Astrocyte of the cerebellum (primary cell): ENCODE measurements around the gene FAAH2.
"Not testable (repeated sequence)": the region's sequence is repeated elsewhere in the genome, so short reads cannot be mapped to it uniquely, and the experiment has no call there.

Experiments
- DNase-seq: peaks from one replicate; pipeline ENCODE4 v3.0.0-alpha.2; 2011; ENCODE audit warnings: low read depth
- H3K4me3 ChIP-seq: 2 replicates; pipeline ENCODE4 v1.5.1; 2011; ENCODE audit warnings: mild to moderate bottlenecking, low read depth, low read length, moderate library complexity
- in situ Hi-C: cut with HindIII; loops from 2 replicates; pipeline ENCODE4 v1.10.0; 2017; ENCODE audit warnings: low sequenced_read_pairs
- TF ChIP-seq, protein P1 (sequence below): IDR thresholded peaks from 2 replicates; pipeline ENCODE4 v1.5.1; 2012; ENCODE audit warnings: low read length, low read depth, moderate library complexity, mild to moderate bottlenecking; ENCODE audit errors: missing control alignments

FAAH2 gene

DNA sequence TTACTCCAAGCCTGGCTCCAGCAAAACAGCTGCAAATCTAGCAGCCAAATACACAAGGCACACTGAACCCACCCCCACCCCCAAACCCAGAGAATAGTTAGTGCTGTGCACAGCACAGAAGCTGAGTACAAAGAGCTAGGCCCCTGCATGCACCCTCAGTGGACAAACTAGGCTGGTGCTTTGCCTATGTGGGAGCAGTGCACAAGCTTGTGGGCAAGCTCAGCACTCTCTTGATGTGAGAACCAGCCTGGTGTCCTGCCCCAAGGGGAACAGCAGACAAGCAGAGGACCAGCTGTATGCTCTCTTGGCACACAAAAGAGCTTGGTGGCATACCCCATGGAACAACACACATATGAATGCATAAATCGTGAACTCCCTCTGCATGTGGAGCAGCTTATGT, 81.7 kb downstream of the FAAH2 start:
- no peak for DNase-seq
- in situ Hi-C loops: no loop called here
- TF ChIP-seq, protein P1, sequence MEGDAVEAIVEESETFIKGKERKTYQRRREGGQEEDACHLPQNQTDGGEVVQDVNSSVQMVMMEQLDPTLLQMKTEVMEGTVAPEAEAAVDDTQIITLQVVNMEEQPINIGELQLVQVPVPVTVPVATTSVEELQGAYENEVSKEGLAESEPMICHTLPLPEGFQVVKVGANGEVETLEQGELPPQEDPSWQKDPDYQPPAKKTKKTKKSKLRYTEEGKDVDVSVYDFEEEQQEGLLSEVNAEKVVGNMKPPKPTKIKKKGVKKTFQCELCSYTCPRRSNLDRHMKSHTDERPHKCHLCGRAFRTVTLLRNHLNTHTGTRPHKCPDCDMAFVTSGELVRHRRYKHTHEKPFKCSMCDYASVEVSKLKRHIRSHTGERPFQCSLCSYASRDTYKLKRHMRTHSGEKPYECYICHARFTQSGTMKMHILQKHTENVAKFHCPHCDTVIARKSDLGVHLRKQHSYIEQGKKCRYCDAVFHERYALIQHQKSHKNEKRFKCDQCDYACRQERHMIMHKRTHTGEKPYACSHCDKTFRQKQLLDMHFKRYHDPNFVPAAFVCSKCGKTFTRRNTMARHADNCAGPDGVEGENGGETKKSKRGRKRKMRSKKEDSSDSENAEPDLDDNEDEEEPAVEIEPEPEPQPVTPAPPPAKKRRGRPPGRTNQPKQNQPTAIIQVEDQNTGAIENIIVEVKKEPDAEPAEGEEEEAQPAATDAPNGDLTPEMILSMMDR: no peak
- H3K4me3 ChIP-seq: no peak overlapping the region

DNA sequence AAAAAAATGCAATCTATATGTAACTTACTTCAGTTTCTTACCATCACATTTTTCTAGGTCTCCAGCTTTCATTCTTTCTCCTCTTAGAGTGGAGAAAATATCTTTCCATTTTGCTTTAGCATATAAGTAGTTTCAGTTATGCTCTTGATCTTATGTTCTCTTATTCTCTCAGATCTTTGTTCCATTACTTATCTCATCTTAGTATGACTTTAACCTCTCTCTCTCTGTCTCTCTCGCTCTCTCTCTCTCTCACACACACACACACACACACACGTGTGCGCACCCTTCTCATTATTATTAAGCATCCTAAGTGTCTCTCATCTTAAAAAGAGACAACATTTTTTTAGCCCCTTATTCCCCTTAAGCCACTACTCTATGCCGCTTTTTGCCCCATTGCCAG, 92.8 kb downstream of the FAAH2 start:
- no peak overlapping the region for H3K4me3 ChIP-seq
- TF ChIP-seq, protein P1: no peak
- DNase-seq: no peak
- in situ Hi-C loops: no loop called here

DNA sequence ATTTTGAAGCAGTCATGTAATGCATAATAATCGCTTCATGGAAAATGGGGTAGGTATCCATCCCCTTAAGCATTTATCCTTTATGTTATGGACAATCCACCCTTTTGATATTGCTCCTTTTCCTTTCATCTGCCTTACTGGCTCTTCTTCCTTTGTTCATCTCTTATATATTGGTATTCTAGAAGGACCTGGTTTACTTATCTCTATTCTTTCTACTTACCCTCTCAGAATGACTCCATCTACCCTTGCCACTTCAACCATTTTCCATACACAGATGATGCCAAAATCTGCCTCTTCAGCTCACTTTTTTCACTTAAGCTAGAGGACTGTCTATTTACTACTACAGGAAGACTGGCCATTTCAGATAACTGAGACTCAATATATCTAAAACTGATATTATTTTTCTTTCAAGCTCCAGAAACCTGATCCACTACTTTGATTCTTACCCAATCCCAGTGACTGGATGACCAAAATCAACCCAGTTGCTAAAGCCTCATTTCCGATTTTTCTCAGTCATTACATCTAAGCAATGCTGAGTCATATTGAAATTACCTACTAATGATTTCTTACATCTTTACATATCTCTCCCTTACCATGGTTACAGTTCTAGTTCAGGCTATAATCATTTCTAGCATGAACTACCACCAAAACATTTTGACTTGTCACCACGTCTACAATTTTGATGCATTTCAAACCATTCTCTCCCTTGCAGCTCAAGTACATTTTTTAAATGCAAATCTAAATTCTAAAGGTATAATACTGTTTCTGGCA, 93.7 kb downstream of the FAAH2 start:
- in situ Hi-C loops: no loop called here
- TF ChIP-seq, protein P1: no peak
- DNase-seq: no peak
- H3K4me3 ChIP-seq: no peak overlapping the region

DNA sequence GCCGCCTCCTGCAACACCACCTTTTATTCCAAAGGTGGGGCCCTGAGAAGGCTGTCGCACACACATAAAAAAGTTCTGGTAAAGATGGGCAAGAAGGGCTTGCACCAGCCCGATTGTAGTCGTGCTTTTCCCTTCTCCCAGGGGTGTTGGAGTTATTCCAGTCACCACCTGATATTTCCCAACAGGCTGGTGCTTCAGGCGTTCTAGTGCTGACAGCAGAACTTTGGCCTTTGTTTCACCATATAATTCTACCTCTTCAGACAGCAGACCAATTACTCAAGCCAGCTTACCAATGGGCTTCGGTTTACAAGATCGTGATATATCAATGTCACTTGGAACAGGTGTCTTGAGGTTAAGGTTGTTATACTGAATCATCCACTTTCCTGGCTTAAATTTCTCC, 107.7 kb downstream of the FAAH2 start:
- DNase-seq, H3K4me3 ChIP-seq, in situ Hi-C loops: not testable (repeated sequence)

DNA sequence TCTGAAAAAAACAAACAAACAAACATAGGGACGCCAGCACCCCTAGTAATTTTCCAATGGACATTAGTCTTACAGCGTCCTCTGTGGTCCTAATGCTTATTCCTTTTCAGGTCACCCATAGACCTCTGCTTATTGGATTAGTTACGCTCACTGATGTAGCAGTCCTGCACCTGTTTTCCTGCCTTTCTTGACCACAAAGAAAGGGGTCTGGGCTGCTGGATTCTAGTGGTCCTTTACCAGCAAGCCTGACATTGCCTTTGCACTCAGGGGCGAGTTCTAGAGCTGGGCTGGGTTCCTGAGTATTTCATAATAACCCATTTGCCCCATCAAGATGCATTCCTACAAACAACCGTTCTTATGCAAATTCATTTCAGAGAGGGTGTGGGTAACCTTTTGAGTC, 116.7 kb downstream of the FAAH2 start:
- in situ Hi-C loops, DNase-seq: not testable (repeated sequence)

DNA sequence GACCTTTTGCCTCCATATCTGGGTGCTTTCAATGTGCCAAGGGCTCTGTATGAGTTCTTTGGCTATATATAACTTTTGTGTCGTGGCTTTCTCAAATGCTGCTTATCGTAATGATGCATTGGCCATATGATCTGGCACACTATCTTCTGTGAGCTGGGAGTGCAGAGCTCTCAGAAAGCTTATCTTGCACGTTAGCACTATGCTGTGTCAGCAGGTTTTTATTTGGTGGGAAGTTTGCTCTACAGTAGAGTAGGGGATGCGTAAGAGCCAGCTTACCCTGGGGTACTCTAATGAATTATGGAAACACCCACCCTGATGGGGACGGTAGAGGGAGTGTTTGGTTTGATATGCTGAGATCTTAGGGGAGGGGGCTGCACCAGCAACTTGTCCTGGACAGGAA, 119.6 kb downstream of the FAAH2 start:
- TF ChIP-seq, protein P1: no peak
- no peak overlapping the region for H3K4me3 ChIP-seq
- no peak for DNase-seq
- in situ Hi-C loops: no loop called here

More for the DNA sequence above, 116.7 kb downstream of the FAAH2 start:
- H3K4me3 ChIP-seq: not testable (repeated sequence)

DNA sequence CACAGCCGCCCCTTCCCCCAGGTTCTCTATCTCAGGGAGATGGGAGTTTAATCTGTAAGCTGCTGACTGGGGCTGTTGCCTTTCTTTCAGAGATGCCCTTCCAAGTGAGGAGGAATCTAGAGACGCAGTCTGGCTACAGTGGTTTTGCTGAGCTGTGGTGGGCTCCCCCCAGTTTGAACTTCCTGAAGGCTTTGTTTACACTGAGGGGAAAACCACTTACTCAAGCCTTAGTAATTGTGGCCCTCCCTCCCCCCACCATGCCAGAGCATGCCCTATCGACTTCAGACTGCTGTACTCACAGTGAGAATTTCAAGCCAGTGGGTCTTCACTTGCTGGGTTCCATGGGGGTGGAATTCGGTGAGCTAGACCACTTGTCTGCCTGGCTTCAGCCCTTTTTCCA, 131.3 kb downstream of the FAAH2 start:
- TF ChIP-seq, protein P1: no peak
- in situ Hi-C loops: no loop called here
- no peak for DNase-seq
- H3K4me3 ChIP-seq: no peak overlapping the region
